Activated naive CD4-positive, alpha-beta T cell treated with anti-CD3 and anti-CD28 coated beads for 36 hours (primary cell): ENCODE measurements around the gene SYT9. TPM values are rescaled to one million over a fixed set of nuclear protein-coding genes. Genes with fewer than 3 reads are reported as not detected.
"Not testable (repeated sequence)": the region's sequence is repeated elsewhere in the genome, so short reads cannot be mapped to it uniquely, and the experiment has no call there.

Experiments
- CTCF ChIA-PET: fragments of 350-600 bp; sonication (Branson Sonifier 250); formaldehyde crosslinking; loops from one replicate; lab custom pipeline; 2021; ENCODE audit warnings: antibody characterized with exemption; lab: Charles Lee
- DNase-seq: peaks from one replicate; pipeline ENCODE4 v3.0.0-alpha.2; 2020
- H3K27ac Mint-ChIP-seq: one replicate; pipeline ENCODE4 v1.8.0; 2021; ENCODE audit warnings: mild to moderate bottlenecking, mixed read lengths
- H3K27me3 Mint-ChIP-seq: one replicate; pipeline ENCODE4 v1.8.0; 2021; ENCODE audit warnings: low read depth, mixed read lengths
- H3K36me3 Mint-ChIP-seq: one replicate; pipeline ENCODE4 v1.8.0; 2021; ENCODE audit warnings: low read depth, mixed read lengths
- H3K4me1 Mint-ChIP-seq: one replicate; pipeline ENCODE4 v1.8.0; 2021; ENCODE audit warnings: low read depth, mixed read lengths
- H3K4me3 Mint-ChIP-seq: one replicate; pipeline ENCODE4 v1.8.0; 2021; ENCODE audit warnings: mild to moderate bottlenecking, moderate library complexity, mixed read lengths
- H3K9me3 Mint-ChIP-seq: one replicate; pipeline ENCODE4 v1.8.0; 2021; ENCODE audit warnings: mixed read lengths
- intact Hi-C: fragments of 100-400 bp; cut with micrococcal nuclease; formaldehyde crosslinking; loops from one replicate; pipeline ENCODE4 v1.15.1; 2023
- total RNA-seq, 2 experiments: library from RNA; stranded (reverse); gene quantifications; one replicate each; pipeline ENCODE4 v1.2.3, GENCODE V29; 2021

Gene SYT9
- total RNA-seq, 2 experiments from 2014 or later, result not detected

DNA sequence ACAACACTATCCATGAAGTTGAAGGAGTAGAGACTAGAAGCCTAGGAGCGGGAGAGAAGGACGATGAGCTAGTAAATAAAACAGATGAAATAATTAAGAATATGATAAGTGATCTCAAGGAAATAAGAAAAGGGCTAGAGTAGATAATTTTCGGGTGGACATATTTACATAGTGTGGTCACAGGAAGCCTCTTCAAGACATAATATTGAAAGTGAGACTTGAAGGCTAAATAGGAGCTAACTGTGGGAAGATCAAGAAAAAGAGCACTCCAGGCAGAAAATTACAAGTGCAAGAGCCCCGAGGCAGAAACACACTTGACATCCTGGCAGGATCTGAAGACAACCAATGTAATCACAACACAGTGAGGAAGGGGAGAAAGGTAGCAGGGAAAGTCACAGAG lies 250.2 kb downstream of the SYT9 start:
- no peaks in the 10 kb centered on the region for H3K4me1 Mint-ChIP-seq
- H3K9me3 Mint-ChIP-seq, result no peaks in the 10 kb centered on the region
- no peak for DNase-seq
- H3K36me3 Mint-ChIP-seq, result no peaks in the 10 kb centered on the region
- H3K27me3 Mint-ChIP-seq, result no peaks in the 10 kb centered on the region
- intact Hi-C loops, result no loop called here
- CTCF ChIA-PET, result no interaction called here
- no peak overlapping the region for H3K4me3 Mint-ChIP-seq
- no peak overlapping the region for H3K27ac Mint-ChIP-seq

DNA sequence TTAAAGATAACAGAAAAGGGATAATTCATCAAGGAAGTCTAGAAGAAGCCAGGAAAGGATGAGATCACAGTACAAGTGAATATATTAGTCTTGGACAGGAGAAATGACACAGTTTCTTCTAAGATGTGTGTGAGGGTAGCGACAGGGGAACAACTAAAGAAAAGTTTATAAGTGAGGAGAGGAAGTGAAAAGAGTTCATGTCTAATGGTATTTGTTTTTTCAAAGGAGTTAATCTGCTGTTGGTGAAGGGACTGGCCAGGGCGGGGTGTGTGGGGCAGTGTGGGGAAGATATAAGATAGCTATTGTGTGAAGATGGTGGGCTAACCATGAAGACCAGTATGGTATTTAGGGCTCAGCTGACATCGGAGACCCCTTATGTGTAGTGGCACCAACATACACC lies 254.5 kb downstream of the SYT9 start:
- Mint-ChIP-seq H3K4me1 (peaks cover 2% of the 10 kb centered on the region), H3K4me3 (no peak overlapping the region), H3K9me3 (no peaks in the 10 kb centered on the region), H3K27ac (no peak overlapping the region), H3K27me3 (no peaks in the 10 kb centered on the region), H3K36me3 (no peaks in the 10 kb centered on the region)
- intact Hi-C loops, result no loop called here
- no peak for DNase-seq
- CTCF ChIA-PET, result interaction anchor here (1.6 kb wide), 1 partner anchor 20 kb away, joined by 3 read pairs; no protein-coding TSS in a partner anchor

- no peak overlapping the region for H3K4me3 Mint-ChIP-seq
- H3K9me3 Mint-ChIP-seq, result no peaks in the 10 kb centered on the region
- no peaks in the 10 kb centered on the region for H3K36me3 Mint-ChIP-seq
- H3K27ac Mint-ChIP-seq, result no peak overlapping the region
- DNase-seq, result no peak
- H3K27me3 Mint-ChIP-seq, result no peaks in the 10 kb centered on the region
- H3K4me1 Mint-ChIP-seq, result peaks cover 16% of the 10 kb centered on the region
- intact Hi-C loops, result no loop called here
- CTCF ChIA-PET, result interaction anchor here (0.7 to 1.2 kb wide), 2 partner anchors 12 to 180 kb away, joined by 3 to 4 read pairs; no protein-coding TSS in a partner anchor
These were observed 256.4 kb downstream of the SYT9 start for GRCh38 chr11:7508087-7508486.

- Mint-ChIP-seq H3K4me3 (no peak overlapping the region), H3K36me3 (no peaks in the 10 kb centered on the region), H3K27ac (no peak overlapping the region), H3K27me3 (no peaks in the 10 kb centered on the region), H3K9me3 (no peaks in the 10 kb centered on the region), H3K4me1 (peaks cover 19% of the 10 kb centered on the region)
- no peak for DNase-seq
- intact Hi-C loops, result loop anchor here (10.0 kb wide), 3 partner anchors 765 to 1275 kb away; partner anchors contain the start of genes CNGA4, FHIP1B, ILK and RRP8
- CTCF ChIA-PET, result interaction anchor here (3.1 kb wide), 1 partner anchor 185 kb away, joined by 14 read pairs; no protein-coding TSS in a partner anchor
These were observed 258.3 kb downstream of the SYT9 start for GRCh38 chr11:7509966-7510365.

DNA sequence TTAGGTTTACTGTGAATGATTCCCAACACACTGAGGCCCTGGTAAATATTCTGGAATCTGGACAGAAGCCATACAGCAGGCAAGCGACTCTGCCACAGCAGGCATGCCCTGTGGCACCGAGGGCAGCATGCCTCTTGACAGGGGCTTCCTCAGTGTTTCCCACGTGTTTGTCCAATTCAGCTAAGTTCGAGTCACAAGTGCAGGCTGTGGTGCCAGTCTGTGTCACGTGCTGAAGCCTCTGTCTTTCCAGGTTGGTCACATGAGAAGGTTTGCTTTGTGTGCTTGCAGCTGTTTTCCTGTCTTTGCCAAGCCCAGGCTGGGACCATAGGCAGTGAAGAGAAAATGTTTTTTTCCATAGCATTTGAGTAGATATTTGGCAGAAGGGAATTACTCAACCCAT lies 259.7 kb downstream of the SYT9 start:
- CTCF ChIA-PET, result interaction anchor here (0.7 to 3.6 kb wide), 10 partner anchors 11 to 184 kb away, joined by 3 to 21 read pairs (median 4); no protein-coding TSS in a partner anchor
- Mint-ChIP-seq H3K9me3 (no peaks in the 10 kb centered on the region), H3K27me3 (no peaks in the 10 kb centered on the region), H3K36me3 (no peaks in the 10 kb centered on the region), H3K4me1 (peaks cover 32% of the 10 kb centered on the region), H3K27ac (no peak overlapping the region), H3K4me3 (no peak overlapping the region)
- DNase-seq, result no peak
- intact Hi-C loops, result loop anchor here (10.0 kb wide), 3 partner anchors 767 to 1277 kb away; partner anchors contain the start of genes CNGA4, FHIP1B, ILK and RRP8

GRCh38 chr11:7512525-7513233 lies 261.0 kb downstream of the SYT9 start:
- H3K36me3 Mint-ChIP-seq, result no peaks in the 10 kb centered on the region
- CTCF ChIA-PET, result interaction anchor here (0.6 to 3.6 kb wide), 20 partner anchors 9 to 182 kb away, joined by 3 to 21 read pairs (median 4); no protein-coding TSS in a partner anchor
- no peaks in the 10 kb centered on the region for H3K27me3 Mint-ChIP-seq
- H3K4me1 Mint-ChIP-seq, result peaks cover 44% of the 10 kb centered on the region
- peak overlapping the region; percentile 90 for H3K27ac Mint-ChIP-seq
- DNase-seq, result peak; percentile 45
- H3K9me3 Mint-ChIP-seq, result peaks cover 4% of the 10 kb centered on the region
- peak overlapping the region; percentile 86 for H3K4me3 Mint-ChIP-seq
- intact Hi-C loops, result loop anchor here (1.0 to 10.0 kb wide), 14 partner anchors 16 to 1278 kb away; partner anchors contain the start of genes CNGA4, EIF3F, FHIP1B and ILK

DNA sequence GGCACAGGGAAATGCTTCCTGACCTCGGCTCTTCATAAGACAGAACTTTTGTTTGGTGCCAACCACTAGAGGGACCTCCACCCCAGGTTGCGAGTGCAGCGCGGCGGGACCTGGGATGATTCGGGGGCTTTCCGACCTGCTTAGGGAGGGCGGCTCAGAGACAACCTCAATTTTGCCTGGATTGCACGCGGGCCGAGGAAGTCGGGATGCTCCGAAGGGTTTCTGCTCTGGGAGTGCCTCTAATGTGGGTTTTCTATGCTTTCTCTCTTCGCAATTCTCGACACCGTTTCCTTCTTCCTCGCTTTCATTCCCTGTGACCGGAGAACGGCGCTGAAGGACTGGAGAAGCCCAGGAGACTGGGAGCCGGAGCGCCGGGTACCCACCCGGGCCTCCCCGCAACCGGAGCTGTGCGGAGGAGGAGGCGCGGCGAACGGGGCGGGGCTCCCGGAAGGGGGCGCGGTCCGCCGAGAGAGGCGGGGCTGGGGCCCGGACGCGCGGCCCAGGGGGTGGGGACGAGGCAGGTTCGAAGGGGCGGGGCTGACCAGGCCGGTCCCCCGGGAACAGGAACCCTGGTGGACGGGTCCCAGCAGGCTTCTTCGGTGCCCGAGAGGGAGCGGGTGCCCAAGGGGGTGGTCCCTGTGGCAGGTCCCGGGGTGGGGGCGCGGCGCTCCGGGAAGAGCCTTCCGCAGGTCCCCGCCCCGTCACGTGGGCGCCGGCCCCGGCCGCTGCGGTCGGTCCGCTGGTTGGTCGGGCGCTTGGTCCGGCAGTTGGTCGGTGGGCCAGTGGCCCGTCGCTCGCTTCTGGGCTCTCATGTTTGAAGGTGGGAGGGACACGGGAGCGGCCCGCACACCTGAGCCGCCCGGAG lies 261.8 kb downstream of the SYT9 start, which contains the start of gene PPFIBP2:
TSS of gene PPFIBP2 (plus strand) at position 766 of the 865 bp plus-strand sequence. CDS start 35,477 bp downstream, outside the sequence.
- DNase-seq, result peak; percentile 87
- intact Hi-C loops, result loop anchor here (1.0 to 10.0 kb wide), 14 partner anchors 17 to 1279 kb away; partner anchors contain the start of genes CNGA4, EIF3F, FHIP1B and ILK
- Mint-ChIP-seq H3K36me3 (no peaks in the 10 kb centered on the region), H3K9me3 (peaks cover 5% of the 10 kb centered on the region), H3K4me1 (peaks cover 48% of the 10 kb centered on the region), H3K27ac (peak within 1 kb of the TSS; percentile 90), H3K4me3 (peak within 1 kb of the TSS; percentile 86), H3K27me3 (no peaks in the 10 kb centered on the region)
- CTCF ChIA-PET, result interaction anchor here (0.6 to 3.6 kb wide), 21 partner anchors 9 to 179 kb away, joined by 3 to 21 read pairs (median 4); no protein-coding TSS in a partner anchor

GRCh38 chr11:7514099-7514591 lies 262.4 kb downstream of the SYT9 start:
- H3K36me3 Mint-ChIP-seq, result no peaks in the 10 kb centered on the region
- peaks cover 8% of the 10 kb centered on the region for H3K9me3 Mint-ChIP-seq
- CTCF ChIA-PET, result interaction anchor here (0.6 to 3.6 kb wide), 13 partner anchors 8 to 178 kb away, joined by 3 to 21 read pairs (median 3); no protein-coding TSS in a partner anchor
- DNase-seq, result peak; percentile 38
- H3K27me3 Mint-ChIP-seq, result no peaks in the 10 kb centered on the region
- H3K27ac Mint-ChIP-seq, result peak overlapping the region; percentile 50
- intact Hi-C loops, result loop anchor here (10.0 kb wide), 3 partner anchors 769 to 1279 kb away; partner anchors contain the start of genes CNGA4, FHIP1B, ILK and RRP8
- peaks cover 48% of the 10 kb centered on the region for H3K4me1 Mint-ChIP-seq
- H3K4me3 Mint-ChIP-seq, result peak overlapping the region; percentile 86

- Mint-ChIP-seq H3K36me3 (no peaks in the 10 kb centered on the region), H3K27me3 (no peaks in the 10 kb centered on the region), H3K4me1 (peaks cover 48% of the 10 kb centered on the region), H3K4me3 (peak overlapping the region; percentile 32), H3K27ac (no peak overlapping the region), H3K9me3 (peaks cover 8% of the 10 kb centered on the region)
- no peak for DNase-seq
- CTCF ChIA-PET, result interaction anchor here (1.4 to 1.5 kb wide), 2 partner anchors 33 to 37 kb away, joined by 3 to 4 read pairs; no protein-coding TSS in a partner anchor
- intact Hi-C loops, result loop anchor here (10.0 kb wide), 3 partner anchors 771 to 1281 kb away; partner anchors contain the start of genes CNGA4, FHIP1B, ILK and RRP8
These were observed 263.8 kb downstream of the SYT9 start for GRCh38 chr11:7515447-7515886.

DNA sequence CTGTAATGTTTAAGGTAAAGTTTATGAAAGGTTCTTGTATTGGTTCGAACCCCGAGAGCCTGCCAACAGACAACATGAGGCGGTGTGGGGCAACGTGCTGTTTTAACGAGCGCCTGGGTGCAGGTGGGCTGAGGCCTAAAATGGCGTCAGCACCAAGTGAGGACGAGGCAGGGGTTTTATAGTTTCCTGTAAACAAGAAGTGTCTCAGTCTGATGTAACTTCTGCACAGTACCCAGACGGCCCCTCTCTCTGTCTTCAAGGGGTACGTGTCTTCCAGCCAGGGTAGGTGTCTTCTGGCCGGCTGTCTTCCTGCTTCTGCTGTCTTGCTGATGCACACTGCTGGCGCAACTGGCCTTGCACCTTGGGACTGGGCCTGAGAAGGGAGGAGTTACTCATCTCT lies 264.8 kb downstream of the SYT9 start:
- no peaks in the 10 kb centered on the region for H3K27me3 Mint-ChIP-seq
- peak overlapping the region; percentile 75 for H3K27ac Mint-ChIP-seq
- CTCF ChIA-PET, result no interaction called here
- peaks cover 8% of the 10 kb centered on the region for H3K9me3 Mint-ChIP-seq
- no peaks in the 10 kb centered on the region for H3K36me3 Mint-ChIP-seq
- DNase-seq, result peak; percentile 31
- intact Hi-C loops, result loop anchor here (10.0 kb wide), 3 partner anchors 772 to 1282 kb away; partner anchors contain the start of genes CNGA4, FHIP1B, ILK and RRP8
- H3K4me1 Mint-ChIP-seq, result peaks cover 44% of the 10 kb centered on the region
- H3K4me3 Mint-ChIP-seq, result peak overlapping the region; percentile 7

DNA sequence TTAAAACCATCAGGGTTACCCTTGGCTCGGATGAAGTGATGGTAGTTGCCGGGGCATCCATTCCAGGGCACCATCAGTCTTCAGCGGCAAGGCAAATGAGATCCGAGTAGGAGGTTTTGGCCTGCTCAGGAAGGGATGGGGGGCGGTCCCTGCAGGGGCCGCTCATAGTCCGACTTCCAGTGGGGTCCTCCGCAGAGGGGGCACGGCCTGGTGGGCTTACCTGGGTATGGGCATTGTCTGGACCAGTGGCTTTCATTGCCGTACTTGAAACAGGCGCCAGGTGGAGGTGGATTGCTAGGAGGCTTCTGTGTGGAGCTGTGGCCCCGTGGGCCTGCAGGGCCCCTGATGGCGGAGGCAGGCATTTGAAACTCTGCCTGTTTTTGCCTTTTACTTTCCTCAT lies 266.0 kb downstream of the SYT9 start:
- intact Hi-C loops, result loop anchor here (10.0 kb wide), 3 partner anchors 773 to 1283 kb away; partner anchors contain the start of genes CNGA4, FHIP1B, ILK and RRP8
- H3K27me3 Mint-ChIP-seq, H3K4me3 Mint-ChIP-seq, H3K9me3 Mint-ChIP-seq, H3K27ac Mint-ChIP-seq, DNase-seq, H3K36me3 Mint-ChIP-seq, CTCF ChIA-PET: not testable (repeated sequence)
- H3K4me1 Mint-ChIP-seq, result peaks cover 33% of the 10 kb centered on the region
